ENCODE measurements around the gene RBBP8.
A peak's percentile ranks its signal among the peaks of the same experiment; 100 is the strongest.

RBBP8 gene

GRCh38 chr18:22928339-22928738 is 4.8 kb upstream of the RBBP8 start:
- no peak for TF ChIP-seq CTCF (IDR thresholded peaks at IDR 0.05)
- no peak for TF ChIP-seq ZFX (IDR thresholded peaks at IDR 0.05; ENCODE audit: borderline replicate concordance)

GRCh38 chr18:22930089-22930713 is 2.9 kb upstream of the RBBP8 start:
- no peak for TF ChIP-seq ZFX (IDR thresholded peaks at IDR 0.05; ENCODE audit: borderline replicate concordance)
- TF ChIP-seq CTCF (IDR thresholded peaks at IDR 0.05) = peak; percentile 94
- no peak overlapping the region for H3K27ac ChIP-seq

More at GRCh38 chr18:22928339-22928738, 4.8 kb upstream of the RBBP8 start:
- no peak overlapping the region for H3K27ac ChIP-seq

- peak overlapping the region; percentile 92 for H3K27ac ChIP-seq
- TF ChIP-seq ZFX (IDR thresholded peaks at IDR 0.05; ENCODE audit: borderline replicate concordance) (no peak), CTCF (IDR thresholded peaks at IDR 0.05) (no peak)
Observed at GRCh38 chr18:22932885-22933205, 283 bp upstream of the RBBP8 start.

GRCh38 chr18:22933966-22934423 is 867 bp downstream of the RBBP8 start:
- TF ChIP-seq CTCF (IDR thresholded peaks at IDR 0.05) (no peak), ZFX (IDR thresholded peaks at IDR 0.05; ENCODE audit: borderline replicate concordance) (no peak)
- H3K27ac ChIP-seq = peak overlapping the region; percentile 92

- TF ChIP-seq ZFX (IDR thresholded peaks at IDR 0.05; ENCODE audit: borderline replicate concordance) = no peak
- TF ChIP-seq CTCF (IDR thresholded peaks at IDR 0.05) = no peak
- H3K27ac ChIP-seq = no peak overlapping the region
Observed at GRCh38 chr18:22934789-22935188, 1.7 kb downstream of the RBBP8 start.

- TF ChIP-seq ZFX (IDR thresholded peaks at IDR 0.05; ENCODE audit: borderline replicate concordance) (no peak), CTCF (IDR thresholded peaks at IDR 0.05) (no peak)
- H3K27ac ChIP-seq = no peak overlapping the region
Observed at GRCh38 chr18:22935431-22935830, 2.3 kb downstream of the RBBP8 start.

GRCh38 chr18:22936515-22936914 is 3.4 kb downstream of the RBBP8 start:
- TF ChIP-seq ZFX (IDR thresholded peaks at IDR 0.05; ENCODE audit: borderline replicate concordance) (no peak), CTCF (IDR thresholded peaks at IDR 0.05) (no peak)
- no peak overlapping the region for H3K27ac ChIP-seq
